Common myeloid progenitor, CD34-positive (primary cell): Measurements from ENCODE around the gene FRYL.

ENCODE experiments used
- CTCF ChIA-PET: fragments of 350-600 bp; sonication (Branson Sonifier 250); formaldehyde crosslinking; loops from one replicate; lab custom pipeline; 2021; ENCODE audit warnings: antibody characterized with exemption; lab: Charles Lee
- POLR2A ChIA-PET: fragments of 350-600 bp; sonication (Branson Sonifier 250); formaldehyde crosslinking; loops from one replicate; lab custom pipeline; 2021; ENCODE audit warnings: antibody characterized with exemption; lab: Charles Lee
- DNase-seq, 3 donors: peaks; one replicate each; pipeline versions ENCODE4 v3.0.0 to v3.0.0-alpha.2; 2013
- H3K27ac ChIP-seq, 2 experiments: 1 replicate in 1 of 2; 2 replicates in 1 of 2; pipeline ENCODE4 v1.7.0; 2013; ENCODE audit warnings: inconsistent platforms in 2 of 2, low read length in 2 of 2, mild to moderate bottlenecking in 2 of 2, low read depth in 1 of 2, moderate library complexity in 1 of 2; ENCODE audit not compliant: severe bottlenecking in 2 of 2, insufficient read depth in 1 of 2, poor library complexity in 1 of 2
- H3K27me3 ChIP-seq, 5 experiments: replicated peaks in 2 of 5; 1 replicate in 3 of 5; 2 replicates in 2 of 5; pipeline versions ENCODE4 v1.6.1 to v1.7.0; 2013; ENCODE audit warnings: low read length in 4 of 5, mild to moderate bottlenecking in 2 of 5, moderate library complexity in 2 of 5, inconsistent platforms in 1 of 5; ENCODE audit not compliant: insufficient read depth in 5 of 5, control insufficient read depth in 4 of 5
- H3K36me3 ChIP-seq, 4 experiments: 1 replicate in 2 of 4; 2 replicates in 2 of 4; pipeline versions ENCODE4 v1.6.1 to v1.7.0; 2013; ENCODE audit warnings: low read length in 3 of 4, control low read depth in 1 of 4, mild to moderate bottlenecking in 1 of 4; ENCODE audit not compliant: control insufficient read depth in 4 of 4, insufficient read depth in 4 of 4
- H3K4me1 ChIP-seq, 4 experiments: 1 replicate in 3 of 4; 2 replicates in 1 of 4; pipeline versions ENCODE4 v1.6.1 to v1.7.1; 2013; ENCODE audit warnings: low read length in 3 of 4, mild to moderate bottlenecking in 3 of 4, control low read depth in 1 of 4, inconsistent platforms in 1 of 4, moderate library complexity in 1 of 4; ENCODE audit not compliant: control insufficient read depth in 4 of 4, insufficient read depth in 4 of 4; ENCODE audit errors: control extremely low read depth in 1 of 4
- H3K4me3 ChIP-seq, 7 experiments: 1 replicate in 4 of 7; 2 replicates in 3 of 7; pipeline versions ENCODE4 v1.5.1 to v1.7.0; 2013; ENCODE audit warnings: mild to moderate bottlenecking in 7 of 7, low read length in 6 of 7, moderate library complexity in 6 of 7, inconsistent platforms in 2 of 7, low read depth in 2 of 7, control low read depth in 1 of 7; ENCODE audit not compliant: insufficient read depth in 4 of 7, control insufficient read depth in 1 of 7; ENCODE audit errors: extremely low read depth in 1 of 7
- H3K9me3 ChIP-seq, 5 experiments: 1 replicate in 4 of 5; 2 replicates in 1 of 5; pipeline versions ENCODE4 v1.6.1 to v1.7.1; 2013; ENCODE audit warnings: low read length in 4 of 5, mild to moderate bottlenecking in 2 of 5, inconsistent platforms in 1 of 5, low read depth in 1 of 5, moderate library complexity in 1 of 5; ENCODE audit not compliant: control insufficient read depth in 4 of 5, insufficient read depth in 2 of 5; ENCODE audit errors: control extremely low read depth in 1 of 5
- WGBS: methylation state at CpG from one replicate; pipeline ENCODE4 v1.1.5; 2013; ENCODE audit not compliant: insufficient coverage; 5-methylcytosine and 5-hydroxymethylcytosine counted together

FRYL gene

DNA sequence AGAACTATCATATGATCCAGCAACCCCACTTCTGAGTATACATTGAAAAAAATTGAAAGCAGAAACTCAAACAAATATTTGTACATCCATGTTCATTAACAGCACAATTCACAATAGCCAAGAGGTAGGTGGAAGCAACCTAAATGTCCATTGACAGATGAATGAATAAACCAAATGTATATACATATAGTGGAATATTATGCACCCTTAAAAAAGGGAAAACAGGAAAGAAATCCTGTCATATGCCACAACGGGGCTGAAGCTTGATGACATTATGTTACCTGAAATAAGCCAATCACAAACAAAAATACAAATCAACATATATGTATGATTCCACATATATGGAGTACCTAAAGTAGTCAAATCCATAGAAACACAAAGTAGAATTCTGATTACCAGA lies 222.1 kb downstream of the FRYL start:
- ChIA-PET POLR2A (no interaction called here), CTCF (interaction anchor here (1.1 to 1.4 kb wide), 2 partner anchors 348 to 409 kb away, joined by 3 read pairs; partner anchors contain the start of gene OCIAD2)
- Histone ChIP-seq H3K27me3 (no peaks in the 10 kb centered on the region), H3K4me3 (no peak overlapping the region), H3K9me3 (peaks cover 0 to 1% (median 0%) of the 10 kb centered on the region in 5 experiments), H3K4me1 (no peaks in the 10 kb centered on the region), H3K27ac (no peak overlapping the region), H3K36me3 (peaks cover 55 to 86% (median 66%) of the 10 kb centered on the region in 4 experiments)
- no CpG with 5 or more reads among the region's 1 CpG for WGBS
- no peak for DNase-seq

GRCh38 chr4:48557478-48557877 lies 222.6 kb downstream of the FRYL start:
- Histone ChIP-seq H3K27me3 (no peaks in the 10 kb centered on the region), H3K36me3 (peaks cover 52 to 86% (median 67%) of the 10 kb centered on the region in 4 experiments), H3K4me3 (no peak overlapping the region), H3K27ac (no peak overlapping the region), H3K4me1 (no peaks in the 10 kb centered on the region), H3K9me3 (peaks cover 0 to 2% (median 0%) of the 10 kb centered on the region in 5 experiments)
- ChIA-PET CTCF (interaction anchor here (1.1 to 1.4 kb wide), 2 partner anchors 349 to 409 kb away, joined by 3 read pairs; partner anchors contain the start of gene OCIAD2), POLR2A (no interaction called here)
- peak in 2 of 3 donors; percentile 25 to 32 for DNase-seq
- 93% methylated on average over 2 of the region's 8 CpGs for WGBS

- no peaks in the 10 kb centered on the region for H3K4me1 ChIP-seq
- H3K27ac ChIP-seq, result no peak overlapping the region
- H3K36me3 ChIP-seq, result peaks cover 52 to 84% (median 68%) of the 10 kb centered on the region in 4 experiments
- H3K9me3 ChIP-seq, result peaks cover 0 to 2% (median 0%) of the 10 kb centered on the region in 5 experiments
- DNase-seq, result no peak
- WGBS, result 91% methylated on average over 2 of the region's 2 CpGs
- ChIA-PET CTCF (interaction anchor here (1.2 kb wide), 1 partner anchor 10 kb away, joined by 5 read pairs; no protein-coding TSS in a partner anchor), POLR2A (no interaction called here)
- H3K27me3 ChIP-seq, result no peaks in the 10 kb centered on the region
- no peak overlapping the region for H3K4me3 ChIP-seq
Measured at GRCh38 chr4:48556268-48556667, 223.8 kb downstream of the FRYL start.

- Histone ChIP-seq H3K9me3 (peaks cover 0 to 2% (median 0%) of the 10 kb centered on the region in 5 experiments), H3K4me1 (no peaks in the 10 kb centered on the region), H3K27ac (no peak overlapping the region), H3K27me3 (no peaks in the 10 kb centered on the region), H3K4me3 (no peak overlapping the region), H3K36me3 (peaks cover 46 to 82% (median 64%) of the 10 kb centered on the region in 4 experiments)
- ChIA-PET CTCF (no interaction called here), POLR2A (no interaction called here)
- no peak for DNase-seq
- WGBS, result 100% methylated on average over 3 of the region's 5 CpGs
Measured at GRCh38 chr4:48554606-48555005, 225.5 kb downstream of the FRYL start.

DNA sequence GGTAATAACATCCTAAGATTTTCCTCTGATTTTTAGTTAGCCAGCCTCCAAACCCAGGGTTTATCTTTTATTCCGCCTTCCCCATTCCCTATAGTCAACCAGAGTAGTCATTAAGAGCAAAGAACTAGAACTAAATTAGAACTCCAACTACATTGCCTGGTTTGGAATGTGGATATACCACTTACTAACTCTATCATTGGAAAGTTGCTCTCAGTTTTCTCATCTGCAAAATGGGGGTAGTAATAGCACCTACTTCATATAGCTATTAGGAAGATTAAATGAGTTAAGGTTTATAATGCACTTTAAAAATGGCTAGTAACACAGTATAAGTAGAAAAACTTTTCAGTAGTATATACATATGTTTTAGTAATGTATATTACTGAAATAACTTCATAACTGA lies 226.4 kb downstream of the FRYL start:
- Histone ChIP-seq H3K4me3 (no peak overlapping the region), H3K36me3 (peaks cover 45 to 88% (median 68%) of the 10 kb centered on the region in 4 experiments), H3K9me3 (peaks cover 0 to 2% (median 0%) of the 10 kb centered on the region in 5 experiments), H3K27ac (no peak overlapping the region), H3K27me3 (no peaks in the 10 kb centered on the region), H3K4me1 (no peaks in the 10 kb centered on the region)
- no peak for DNase-seq
- ChIA-PET CTCF (interaction anchor here (1.6 kb wide), 1 partner anchor 127 kb away, joined by 3 read pairs; no protein-coding TSS in a partner anchor), POLR2A (no interaction called here)
- WGBS, result no CpG with 5 or more reads among the region's 1 CpG

DNA sequence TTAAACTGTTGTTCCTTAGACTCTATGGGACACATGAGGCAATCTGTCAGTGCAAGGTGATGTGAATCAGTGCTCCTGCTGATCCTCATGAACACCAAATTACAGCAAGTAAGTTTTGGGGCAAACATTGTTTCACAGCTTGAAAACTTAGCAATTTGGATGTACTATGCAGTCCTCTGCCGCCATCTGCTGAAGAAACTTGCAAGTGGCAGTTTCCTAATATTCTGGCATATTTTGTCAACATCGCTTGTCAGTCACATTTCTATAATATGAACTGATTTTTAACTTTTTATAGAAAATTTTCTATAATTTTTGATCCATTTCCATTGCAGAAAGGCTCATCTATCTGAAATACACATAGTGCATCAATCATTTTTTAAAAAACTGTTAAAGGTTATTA lies 233.7 kb downstream of the FRYL start:
- no peaks in the 10 kb centered on the region for H3K4me1 ChIP-seq
- CTCF ChIA-PET, result interaction anchor here (0.9 to 3.0 kb wide), 12 partner anchors 10 to 437 kb away, joined by 3 to 33 read pairs (median 5); no protein-coding TSS in a partner anchor
- H3K27me3 ChIP-seq, result no peaks in the 10 kb centered on the region
- H3K27ac ChIP-seq, result no peak overlapping the region
- H3K4me3 ChIP-seq, result no peak overlapping the region
- H3K36me3 ChIP-seq, result peaks cover 36 to 75% (median 57%) of the 10 kb centered on the region in 4 experiments
- POLR2A ChIA-PET, result interaction anchor here (1.5 kb wide), 1 partner anchor 10 kb away, joined by 3 read pairs; no protein-coding TSS in a partner anchor
- peak; percentile 51 to 78 (median 72) for DNase-seq
- no CpG with 5 or more reads among the region's 2 CpGs for WGBS
- no peaks in the 10 kb centered on the region for H3K9me3 ChIP-seq

DNA sequence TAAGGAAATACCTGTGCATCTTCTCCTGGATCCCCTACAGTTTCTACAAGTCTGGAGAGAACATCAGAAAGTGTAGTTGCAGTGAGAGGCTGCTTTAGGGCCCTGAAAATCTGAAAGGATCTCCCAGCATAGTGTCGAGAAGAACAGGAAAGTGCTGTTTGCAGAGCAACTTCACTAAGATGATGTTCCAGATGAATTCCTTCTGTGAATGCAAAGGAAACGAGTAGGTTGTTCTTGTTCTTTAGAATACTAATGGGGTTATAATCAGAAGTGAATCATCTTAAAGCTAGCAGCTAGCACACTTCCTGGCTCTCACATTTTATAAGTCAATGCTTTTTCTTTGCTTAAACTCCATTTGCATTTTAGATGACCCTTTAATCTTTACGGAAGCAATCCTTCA lies 236.3 kb downstream of the FRYL start:
- Histone ChIP-seq H3K27ac (no peak overlapping the region), H3K4me3 (no peak overlapping the region), H3K27me3 (no peaks in the 10 kb centered on the region), H3K4me1 (peaks cover 0 to 3% (median 0%) of the 10 kb centered on the region in 4 experiments), H3K36me3 (peaks cover 27 to 66% (median 51%) of the 10 kb centered on the region in 4 experiments), H3K9me3 (no peaks in the 10 kb centered on the region)
- DNase-seq, result no peak
- ChIA-PET CTCF (interaction anchor here (1.3 kb wide), 1 partner anchor 12 kb away, joined by 4 read pairs; no protein-coding TSS in a partner anchor), POLR2A (no interaction called here)
- 96% methylated on average over 2 of the region's 3 CpGs for WGBS
